OCI-LY1 (cell line): ENCODE results near the gene PHKA2.

Source experiments
- EZH2 ChIP-seq: fragments of 200-600 bp; sonication (generic), shearing (Covaris generic); IDR thresholded peaks from 2 replicates; pipeline ENCODE4 v1.8.0; 2017; ENCODE audit warnings: borderline replicate concordance, mixed run types, mild to moderate bottlenecking, antibody characterized with exemption, low read length, moderate library complexity, mixed read lengths
- TF ChIP-seq, protein P1 (sequence below): fragments of 200-600 bp; sonication (generic), shearing (Covaris generic); IDR thresholded peaks from 2 replicates; pipeline ENCODE4 v1.5.1; 2017; ENCODE audit warnings: mild to moderate bottlenecking, antibody characterized with exemption, low read length, moderate library complexity, mixed read lengths

DNA sequence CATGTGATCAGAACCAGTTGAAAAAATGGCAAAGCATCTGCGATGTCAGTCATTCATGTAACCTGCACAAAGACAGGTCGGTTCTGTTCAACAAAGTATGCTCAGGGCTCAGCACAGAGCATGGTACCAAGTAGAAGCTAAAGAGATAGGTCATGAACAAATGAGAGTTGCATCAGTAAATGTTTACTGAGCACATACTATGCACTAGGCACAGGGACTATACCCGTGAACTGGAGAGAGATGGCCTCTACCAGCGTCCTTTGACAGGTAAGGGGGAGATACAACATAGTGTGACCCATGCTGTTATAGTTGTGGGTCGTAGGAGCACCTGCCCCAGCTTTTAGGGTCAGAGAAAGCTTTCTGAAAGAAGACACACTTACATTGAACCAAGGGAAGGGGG is 46.7 kb downstream of the PHKA2 start:
- TF ChIP-seq EZH2, result no peak
- TF ChIP-seq, protein P1, sequence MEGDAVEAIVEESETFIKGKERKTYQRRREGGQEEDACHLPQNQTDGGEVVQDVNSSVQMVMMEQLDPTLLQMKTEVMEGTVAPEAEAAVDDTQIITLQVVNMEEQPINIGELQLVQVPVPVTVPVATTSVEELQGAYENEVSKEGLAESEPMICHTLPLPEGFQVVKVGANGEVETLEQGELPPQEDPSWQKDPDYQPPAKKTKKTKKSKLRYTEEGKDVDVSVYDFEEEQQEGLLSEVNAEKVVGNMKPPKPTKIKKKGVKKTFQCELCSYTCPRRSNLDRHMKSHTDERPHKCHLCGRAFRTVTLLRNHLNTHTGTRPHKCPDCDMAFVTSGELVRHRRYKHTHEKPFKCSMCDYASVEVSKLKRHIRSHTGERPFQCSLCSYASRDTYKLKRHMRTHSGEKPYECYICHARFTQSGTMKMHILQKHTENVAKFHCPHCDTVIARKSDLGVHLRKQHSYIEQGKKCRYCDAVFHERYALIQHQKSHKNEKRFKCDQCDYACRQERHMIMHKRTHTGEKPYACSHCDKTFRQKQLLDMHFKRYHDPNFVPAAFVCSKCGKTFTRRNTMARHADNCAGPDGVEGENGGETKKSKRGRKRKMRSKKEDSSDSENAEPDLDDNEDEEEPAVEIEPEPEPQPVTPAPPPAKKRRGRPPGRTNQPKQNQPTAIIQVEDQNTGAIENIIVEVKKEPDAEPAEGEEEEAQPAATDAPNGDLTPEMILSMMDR, result no peak
